K562 (cell line): ENCODE measurements around the gene CXCL14. TPM values are rescaled to one million over a fixed set of nuclear protein-coding genes. Genes with fewer than 3 reads are reported as not detected.

Experiments used
- ATAC-seq: fragments of 200-7000 bp; cut with Tn5 transposase; 3 replicates; pipeline ENCODE4 v1.9.1; 2020; ENCODE audit warnings: moderate library complexity
- BruUV-seq: library from RNA; stranded (reverse); fragments of 400-500 nt; replicated peaks from 2 replicates; lab custom pipeline; 2021; lab: Mats Ljungman, UMichigan
- CTCF ChIA-PET: fragments of 300-600 bp; formaldehyde crosslinking; extraction: SDS; loops from one replicate; lab custom pipeline; 2021; ENCODE audit warnings: low intra/inter-chr PET ratio; lab: Yijun Ruan, JAX
- POLR2A ChIA-PET: fragments of 300-600, 350-650 bp; sonication (Branson Sonifier 250); formaldehyde crosslinking; extraction: SDS; loops from one replicate; lab custom pipeline; 2021; ENCODE audit warnings: antibody characterized with exemption, inconsistent platforms; lab: Yijun Ruan, JAX
- DNase-seq, 4 experiments: peaks; one replicate each; pipeline versions ENCODE4 v3.0.0 to v3.0.0-alpha.2; 2011 to 2018; ENCODE audit warnings: low spot score in 3 of 4, mixed read lengths in 3 of 4; ENCODE audit errors: extremely low read depth in 1 of 4
- FAIRE-seq: peaks from 2 replicates; lab custom pipeline; 2011; peaks lifted over from hg19 to GRCh38; lab: Jason Lieb, UNC
- H2AFZ ChIP-seq: 2 replicates; pipeline ENCODE4 v1.6.0; 2011; ENCODE audit warnings: low read depth, low read length, control low read depth, inconsistent platforms
- H3K27ac ChIP-seq: fragments of 200-600 bp; 3 replicates; pipeline ENCODE4 v1.8.0; 2011; ENCODE audit warnings: low read depth, mild to moderate bottlenecking, control low read depth, inconsistent platforms, low read length, moderate library complexity, mixed read lengths; ENCODE audit errors: extremely low read depth
- H3K27me3 ChIP-seq, 2 experiments: fragments of 300-600 bp in 1 of 2; 2 replicates in 1 of 2; 3 replicates in 1 of 2; pipeline versions ENCODE4 v1.6.0 to v1.8.0; 2011; ENCODE audit warnings: inconsistent platforms in 2 of 2, low read length in 2 of 2, mild to moderate bottlenecking in 1 of 2, mixed read lengths in 1 of 2, moderate library complexity in 1 of 2; ENCODE audit not compliant: control insufficient read depth in 2 of 2, insufficient read depth in 2 of 2
- H3K36me3 ChIP-seq: fragments of 300-600 bp; 3 replicates; pipeline ENCODE4 v1.8.0; 2011; ENCODE audit warnings: mild to moderate bottlenecking, low read length, inconsistent platforms; ENCODE audit not compliant: control insufficient read depth, insufficient read depth
- H3K4me1 ChIP-seq, 2 experiments: fragments of 200-600 bp in 1 of 2; replicated peaks in 1 of 2; 2 replicates in 1 of 2; 3 replicates in 1 of 2; pipeline versions ENCODE4 v1.5.1 to v1.8.0; 2011; ENCODE audit warnings: inconsistent platforms in 2 of 2, low read length in 2 of 2, mild to moderate bottlenecking in 1 of 2, mixed read lengths in 1 of 2, moderate library complexity in 1 of 2; ENCODE audit not compliant: control insufficient read depth in 2 of 2, insufficient read depth in 2 of 2
- H3K4me2 ChIP-seq: 2 replicates; pipeline ENCODE4 v1.6.1; 2011; ENCODE audit warnings: low read length, control low read depth, inconsistent platforms, mixed read lengths; ENCODE audit not compliant: insufficient read depth
- H3K4me3 ChIP-seq: fragments of 200-600 bp; sonication (generic), shearing (Covaris generic); 2 replicates; pipeline ENCODE4 v1.5.1; 2016; ENCODE audit warnings: control low read depth, inconsistent platforms
- H3K79me2 ChIP-seq: fragments of 200-600 bp; 3 replicates; pipeline ENCODE4 v1.8.0; 2011; ENCODE audit warnings: low read length, inconsistent platforms; ENCODE audit not compliant: control insufficient read depth, insufficient read depth
- H3K9ac ChIP-seq, 2 experiments: 2 replicates each; pipeline versions ENCODE4 v1.6.0 to v1.6.1; 2011; ENCODE audit warnings: low read depth in 2 of 2, low read length in 2 of 2, control low read depth in 1 of 2, inconsistent platforms in 1 of 2, mild to moderate bottlenecking in 1 of 2, mixed read lengths in 1 of 2; ENCODE audit not compliant: insufficient read depth in 1 of 2
- H3K9me1 ChIP-seq: one replicate; pipeline ENCODE4 v1.6.0; 2011; ENCODE audit warnings: inconsistent platforms, mild to moderate bottlenecking, low read length, moderate library complexity; ENCODE audit not compliant: control insufficient read depth, insufficient read depth
- H3K9me3 ChIP-seq: replicated peaks from 2 replicates; pipeline ENCODE4 v1.5.1; 2011; ENCODE audit warnings: low read depth, low read length, inconsistent platforms; ENCODE audit not compliant: control insufficient read depth, insufficient read depth
- H4K20me1 ChIP-seq: replicated peaks from 2 replicates; pipeline ENCODE4 v1.6.1; 2011; ENCODE audit warnings: low read length, inconsistent platforms, mixed read lengths; ENCODE audit not compliant: control insufficient read depth, insufficient read depth
- C11orf30 ChIP-seq: fragments of 450-650 bp; IDR thresholded peaks from 2 replicates; pipeline ENCODE4 v1.6.1; 2016; ENCODE audit warnings: low read depth, mild to moderate bottlenecking
- MAFF ChIP-seq: IDR thresholded peaks from 2 replicates; pipeline ENCODE4 v1.6.1; 2012; ENCODE audit warnings: low read length, improper control_type of control experiment
- MAFG ChIP-seq: fragments of 450-650 bp; conservative IDR thresholded peaks from 2 replicates; pipeline ENCODE4 v1.6.1; 2016; ENCODE audit warnings: missing genetic modification characterization, missing compliant biosample characterization
- MAFK ChIP-seq: IDR thresholded peaks from 2 replicates; pipeline ENCODE4 v1.6.1; 2011; ENCODE audit warnings: low read length, improper control_type of control experiment
- NR3C1 ChIP-seq: sonication (generic); formaldehyde crosslinking; IDR thresholded peaks from 2 replicates; pipeline ENCODE4 v1.8.1; 2022; ENCODE audit warnings: missing genetic modification reagents
- ZBTB7A ChIP-seq: IDR thresholded peaks from 2 replicates; pipeline ENCODE4 v1.6.1; 2011; ENCODE audit warnings: low read depth, mild to moderate bottlenecking, low read length, moderate library complexity, borderline replicate concordance; ENCODE audit not compliant: control insufficient read depth
- ZNF316 ChIP-seq: fragments of 450-650 bp; IDR thresholded peaks from 2 replicates; pipeline ENCODE4 v1.6.1; 2016
- WGBS: fragments of 100-300 bp; shearing (Covaris generic); methylation state at CpG from one replicate; pipeline ENCODE4 v1.1.6; 2016; ENCODE audit warnings: low coverage, mixed read lengths; ENCODE audit not compliant: insufficient coverage; ENCODE audit errors: missing lambda C conversion rate; 5-methylcytosine and 5-hydroxymethylcytosine counted together
- in situ Hi-C: fragments of 300-500 bp; cut with MboI; formaldehyde crosslinking; loops from 4 replicates; pipeline ENCODE4 v1.15.0; 2018; ENCODE audit warnings: inconsistent platforms, mixed read lengths
- intact Hi-C: fragments of 100-400 bp; cut with micrococcal nuclease; formaldehyde crosslinking; loops from 2 replicates; pipeline ENCODE4 v1.14.2; 2022
- polyA plus RNA-seq, 8 experiments: library from polyadenylated mRNA; depleted of rRNA in 4 of 8; stranded (reverse) in 5 of 8; unstranded in 3 of 8; fragments of >200 nt; fragmentation: Nextera tagmentation in 2 of 8; fragmentation: Illumina TruSeq in 1 of 8; extraction: Ambion mirVana in 2 of 8; extraction: Trizol in 1 of 8; gene quantifications; 2 replicates each; pipeline versions ENCODE4 v1.2.1 to v1.2.3, GENCODE V29; 2011 to 2014; ENCODE audit warnings: inconsistent platforms in 1 of 8, missing spikeins in 1 of 8
- total RNA-seq, 7 experiments: library from RNA; depleted of rRNA in 6 of 7; stranded (reverse); fragments of >200 nt in 6 of 7; fragmentation: Illumina TruSeq in 2 of 7; extraction: Trizol in 2 of 7; gene quantifications; 2 replicates each; pipeline versions ENCODE4 v1.2.1 to v1.2.3, GENCODE V29; 2011 to 2021; ENCODE audit warnings: low replicate concordance in 1 of 7

The CXCL14 gene
- total and polyA plus RNA-seq, 9 of the 15 experiments (the other 6 are each of a cell fraction or from before 2014, with no cell fraction given): not detected

- ChIA-PET POLR2A (interaction anchor here (1.0 kb wide), 1 partner anchor 95 kb away, joined by 3 read pairs; no protein-coding TSS in a partner anchor), CTCF (interaction anchor here (0.7 to 3.3 kb wide), 2 partner anchors 90 to 98 kb away, joined by 3 to 14 read pairs; no protein-coding TSS in a partner anchor)
- H3K4me2 ChIP-seq: no peak overlapping the region
- peaks cover 0 to 3% of the 10 kb centered on the region in 2 experiments; a peak in 1 of 5 replicates for H3K4me1 ChIP-seq
- H3K9me3 ChIP-seq: no peaks in the 10 kb centered on the region
- no TSS peak for BruUV-seq
- TF ChIP-seq NR3C1 (no peak), ZNF316 (peak; percentile 70), C11orf30 (peak; percentile 42; the same call in 1 of the 2 replicates), MAFF (peak; percentile 70), MAFK (peak; percentile 54; the same call in 1 of the 2 replicates), ZBTB7A (no peak), MAFG (tag) (peak; percentile 51; the same call in 1 of the 2 replicates)
- in situ Hi-C loops (loop anchor here (5.0 kb wide), 1 partner anchor 277 kb away; the partner anchor contains the start of gene SLC25A48), intact Hi-C loops (no loop called here)
- H3K27ac ChIP-seq: no peak overlapping the region
- no peak for ATAC-seq
- DNase-seq: no peak
- H4K20me1 ChIP-seq: peaks cover 3% of the 10 kb centered on the region; the same call in 1 of the 2 replicates
- 8% methylated on average over 2 of the region's 2 CpGs for WGBS
- no peak overlapping the region for H3K9ac ChIP-seq
- FAIRE-seq: no peak
- peaks cover 0 to 5% of the 10 kb centered on the region in 2 experiments; a peak in 1 of 5 replicates for H3K27me3 ChIP-seq
- no peaks in the 10 kb centered on the region for H3K36me3 ChIP-seq
- no peaks in the 10 kb centered on the region for H3K9me1 ChIP-seq
- no peak overlapping the region for H2AFZ ChIP-seq
- H3K79me2 ChIP-seq: no peaks in the 10 kb centered on the region
- no peak overlapping the region for H3K4me3 ChIP-seq
Observed at GRCh38 chr5:135555530-135555929, 23.3 kb downstream of the CXCL14 start.
